AG04449 (cell line): Measurements from ENCODE around the gene MRPL48.
"Not testable (repeated sequence)": the region's sequence is repeated elsewhere in the genome, so short reads cannot be mapped to it uniquely, and the experiment has no call there.

Source experiments
- CTCF ChIA-PET: fragments of 350-600 bp; formaldehyde crosslinking; extraction: SDS; loops from one replicate; lab custom pipeline; 2021; ENCODE audit warnings: antibody characterized with exemption; lab: Yijun Ruan, JAX
- POLR2A ChIA-PET: fragments of 400-600, 350-600 bp; formaldehyde crosslinking; extraction: SDS; loops from one replicate; lab custom pipeline; 2020; ENCODE audit warnings: antibody characterized with exemption, inconsistent platforms; lab: Yijun Ruan, JAX
- DNase-seq: peaks from one replicate; pipeline ENCODE4 v3.0.0-alpha.2; 2010; ENCODE audit warnings: low read depth, low spot score
- H3K4me3 ChIP-seq: 2 replicates; pipeline ENCODE4 v1.5.1; 2011; ENCODE audit warnings: low read depth, mild to moderate bottlenecking, control low read depth, low read length
- CTCF ChIP-seq: IDR thresholded peaks from one replicate; pipeline ENCODE4 v1.5.1; 2011; ENCODE audit warnings: mild to moderate bottlenecking, moderate library complexity, low read length, control low read depth, inconsistent platforms; ENCODE audit not compliant: insufficient read depth; ENCODE audit errors: missing control alignments

The MRPL48 gene

DNA sequence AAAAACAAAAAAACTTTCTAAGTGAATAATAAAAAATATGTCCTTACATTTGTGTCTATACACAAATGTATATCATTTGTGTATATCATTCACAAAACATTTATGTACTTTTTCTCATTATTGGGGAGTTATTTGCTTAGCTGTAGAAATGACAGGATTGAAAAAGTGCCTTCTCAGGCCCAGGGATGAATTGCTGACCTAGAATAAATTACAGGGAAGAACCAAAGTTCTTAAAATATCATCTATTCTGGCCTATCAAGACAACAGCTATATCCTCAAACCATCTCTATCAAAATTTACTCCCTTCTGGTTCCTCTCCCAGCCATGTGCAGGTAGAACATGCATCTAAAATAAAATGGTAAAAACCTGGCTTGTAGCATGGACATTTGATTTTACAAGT lies 24.9 kb upstream of the MRPL48 start:
- ChIA-PET POLR2A (interaction anchor here (4.1 kb wide), 1 partner anchor 16 kb away, joined by 50 read pairs; no protein-coding TSS in a partner anchor), CTCF (interaction anchor here (1.7 kb wide), 1 partner anchor 17 kb away, joined by 5 read pairs; no protein-coding TSS in a partner anchor)
- H3K4me3 ChIP-seq, result no peak overlapping the region
- no peak for TF ChIP-seq CTCF
- DNase-seq, result no peak

DNA sequence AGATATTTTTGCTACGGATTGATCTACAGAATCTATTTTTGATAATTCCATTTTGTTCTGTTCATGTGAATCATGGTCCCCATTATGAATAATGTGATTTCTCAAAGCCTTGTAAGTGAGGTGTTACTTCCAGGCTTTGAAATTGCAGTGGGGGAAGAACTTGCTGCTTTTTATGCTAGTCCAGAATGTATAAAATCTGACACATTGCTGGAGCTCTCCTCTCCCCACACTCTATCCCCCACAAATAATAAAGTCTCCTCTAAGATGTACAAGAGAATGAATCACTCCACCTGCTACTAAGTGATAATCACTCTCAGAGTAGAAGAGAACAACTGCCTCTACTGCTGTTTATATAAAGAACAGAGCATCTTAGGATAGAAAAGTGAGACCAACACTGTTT lies 20.9 kb upstream of the MRPL48 start:
- H3K4me3 ChIP-seq, result no peak overlapping the region
- no peak for DNase-seq
- ChIA-PET CTCF (interaction anchor here (1.4 kb wide), 1 partner anchor 12 kb away, joined by 6 read pairs; no protein-coding TSS in a partner anchor), POLR2A (no interaction called here)
- TF ChIP-seq CTCF, result no peak

DNA sequence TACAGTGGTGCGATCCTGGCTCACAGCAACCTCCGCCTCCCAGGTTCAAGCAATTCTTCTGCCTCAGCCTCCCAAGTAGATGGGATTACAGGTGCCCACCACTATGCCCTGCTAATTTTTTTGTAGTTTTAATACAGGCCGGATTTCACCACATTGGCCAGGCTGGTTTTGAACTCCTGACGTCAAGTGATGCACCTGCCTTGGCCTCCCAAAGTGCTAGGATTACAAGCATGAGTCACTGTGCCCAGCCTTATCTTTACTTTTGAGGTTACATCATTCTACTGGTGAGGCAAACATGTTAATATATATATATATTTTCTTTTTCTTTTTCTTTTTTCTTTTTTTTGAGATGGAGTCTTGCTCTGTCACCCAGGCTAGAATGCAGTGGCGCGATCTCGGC lies 16.9 kb upstream of the MRPL48 start:
- DNase-seq, H3K4me3 ChIP-seq: not testable (repeated sequence)

DNA sequence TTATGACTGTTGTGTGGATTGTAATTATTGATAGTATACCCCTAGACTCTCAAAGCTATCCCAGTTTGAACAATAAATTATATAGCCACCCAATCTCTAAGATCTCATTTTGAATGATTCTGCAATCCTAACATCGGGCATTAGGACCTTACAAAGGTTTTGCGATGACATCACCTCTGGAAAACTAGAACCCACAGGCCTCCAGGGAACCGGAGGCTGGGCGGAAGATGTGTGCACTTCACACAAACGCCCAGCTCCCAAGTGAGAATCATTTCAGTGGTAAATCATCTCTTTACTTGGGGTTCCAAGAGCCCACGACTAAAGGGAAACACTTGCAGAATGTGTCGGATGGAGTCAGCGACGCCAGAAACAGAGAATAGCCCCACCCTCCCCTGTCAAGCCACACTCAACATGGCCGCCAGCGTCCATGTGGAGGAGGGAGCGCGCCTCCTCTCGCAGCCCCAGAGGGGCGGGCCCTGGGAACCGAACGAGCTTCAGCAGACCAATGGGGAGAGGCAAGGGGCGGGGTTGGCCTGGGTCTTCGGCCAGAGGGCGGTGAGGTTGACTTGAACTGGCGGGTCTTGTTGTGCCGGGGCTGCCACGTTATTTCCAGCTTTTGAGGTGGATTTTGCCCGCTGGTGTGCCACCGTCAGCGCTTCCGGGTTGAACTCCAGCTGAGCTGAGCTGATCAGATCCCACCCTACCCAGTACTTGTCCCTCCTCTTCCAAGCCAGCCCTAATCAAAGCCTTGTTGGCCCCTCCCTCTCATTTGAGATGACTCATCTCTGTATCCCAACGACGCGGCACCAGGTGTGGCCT lies 8.4 kb upstream of the MRPL48 start:
- no peak for TF ChIP-seq CTCF
- CTCF ChIA-PET, result interaction anchor here (0.9 to 2.4 kb wide), 7 partner anchors 9 to 153 kb away, joined by 3 to 12 read pairs (median 5); partner anchors contain the start of gene RAB6A
- DNase-seq, result peak; percentile 90
- H3K4me3 ChIP-seq, result peak overlapping the region; percentile 62
- POLR2A ChIA-PET, result interaction anchor here (1.2 to 3.4 kb wide), 3 partner anchors 9 to 18 kb away, joined by 3 to 50 read pairs (median 22); partner anchors contain the start of genes MRPL48 and RAB6A

More for the DNA sequence above, 16.9 kb upstream of the MRPL48 start:
- POLR2A ChIA-PET, CTCF ChIA-PET: not testable (repeated sequence)

DNA sequence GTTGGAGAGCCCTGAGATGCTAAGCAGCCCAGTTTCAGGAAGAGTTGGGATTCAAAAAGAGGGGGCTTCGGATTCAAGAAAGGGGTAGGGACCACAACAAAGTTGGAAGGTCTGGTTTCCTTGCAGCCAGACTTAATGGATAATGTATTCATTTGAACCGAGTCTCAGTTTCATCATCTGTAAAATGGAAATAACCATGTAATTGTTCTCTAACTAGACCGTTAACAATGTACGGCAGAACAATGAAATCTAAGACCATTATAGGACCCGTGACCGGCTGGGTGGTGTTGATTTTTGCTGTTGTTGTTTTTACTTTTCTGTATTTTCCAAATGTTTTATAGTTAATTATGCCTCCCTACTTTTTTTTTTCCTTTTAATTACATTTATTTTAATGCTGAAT lies 6.4 kb upstream of the MRPL48 start:
- no peak for TF ChIP-seq CTCF
- ChIA-PET CTCF (no interaction called here), POLR2A (no interaction called here)
- no peak for DNase-seq
- H3K4me3 ChIP-seq, result no peak overlapping the region

DNA sequence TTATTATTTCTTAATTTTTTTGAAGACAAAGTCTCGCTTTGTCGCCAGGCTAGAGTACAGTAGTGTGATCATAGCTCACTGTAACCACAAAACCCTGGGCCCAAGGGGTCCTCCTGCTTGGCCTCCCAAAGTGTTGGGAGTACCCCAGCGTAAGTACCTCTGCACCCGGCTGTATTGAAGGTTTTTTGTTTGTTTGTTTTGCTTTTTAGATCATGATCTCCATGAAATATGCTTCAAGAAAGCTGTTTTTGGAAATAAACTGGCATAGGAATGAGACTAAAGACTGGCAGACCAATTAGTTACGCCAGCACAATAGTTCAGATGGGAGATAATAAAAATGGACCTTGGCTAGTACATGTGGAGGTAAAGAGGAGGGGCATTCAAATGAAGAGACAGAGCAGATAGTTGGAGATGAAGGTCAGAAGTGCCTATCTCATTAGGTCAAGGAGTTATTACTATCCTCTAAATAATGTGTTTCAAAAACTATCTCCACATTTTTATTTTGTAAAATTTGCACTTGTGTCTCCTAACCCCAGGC lies 4.1 kb upstream of the MRPL48 start:
- H3K4me3 ChIP-seq, result no peak overlapping the region
- ChIA-PET POLR2A (interaction anchor here (1.8 kb wide), 1 partner anchor 23 kb away, joined by 6 read pairs; the partner anchor contains the start of gene RAB6A), CTCF (interaction anchor here (1.0 kb wide), 1 partner anchor 19 kb away, joined by 4 read pairs; no protein-coding TSS in a partner anchor)
- no peak for TF ChIP-seq CTCF
- no peak for DNase-seq
